GM04503 (cell line): ENCODE measurements around the gene TAF3.

Source experiments
- DNase-seq: peaks from one replicate; pipeline ENCODE4 v3.0.0-alpha.2; 2012; ENCODE audit warnings: low read depth

The TAF3 gene

DNA sequence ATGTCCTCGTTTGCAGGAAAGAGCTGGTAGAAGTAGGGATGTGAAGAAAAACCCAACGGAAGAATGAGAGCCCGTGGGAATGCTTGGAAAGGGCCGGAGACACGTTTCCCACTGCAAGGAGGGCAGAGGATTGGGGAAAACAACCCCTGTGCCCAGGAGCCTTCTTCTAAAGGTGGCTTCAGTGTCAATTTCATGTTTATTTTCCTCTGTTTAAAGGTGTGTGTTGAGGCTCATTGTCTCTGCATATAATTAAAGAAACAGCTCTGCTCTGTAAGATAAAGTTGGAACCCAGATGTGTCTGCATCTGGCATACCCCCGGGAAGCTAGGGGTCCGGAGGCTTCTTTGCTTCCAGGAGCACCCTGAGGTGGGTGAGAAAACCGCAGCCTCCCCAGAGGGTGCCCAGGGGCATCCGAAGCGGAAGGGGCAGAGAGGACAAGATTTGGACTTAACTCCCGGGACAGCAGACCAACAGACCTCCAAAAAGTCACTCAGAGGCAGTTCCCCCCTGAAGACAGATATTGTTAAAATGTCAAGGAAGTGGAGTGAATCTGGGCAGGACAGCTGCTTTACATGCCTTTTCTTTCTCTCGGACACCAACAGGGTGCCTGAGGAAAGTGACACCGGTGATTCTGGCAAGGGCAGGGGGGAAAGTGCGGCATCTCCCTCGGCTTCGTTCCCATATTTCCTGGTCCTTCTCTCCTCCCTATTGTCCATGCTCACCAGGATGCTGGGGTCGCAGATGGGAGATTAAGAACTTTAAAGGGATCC lies 227.6 kb downstream of the TAF3 start:
- DNase-seq, result no peak

DNA sequence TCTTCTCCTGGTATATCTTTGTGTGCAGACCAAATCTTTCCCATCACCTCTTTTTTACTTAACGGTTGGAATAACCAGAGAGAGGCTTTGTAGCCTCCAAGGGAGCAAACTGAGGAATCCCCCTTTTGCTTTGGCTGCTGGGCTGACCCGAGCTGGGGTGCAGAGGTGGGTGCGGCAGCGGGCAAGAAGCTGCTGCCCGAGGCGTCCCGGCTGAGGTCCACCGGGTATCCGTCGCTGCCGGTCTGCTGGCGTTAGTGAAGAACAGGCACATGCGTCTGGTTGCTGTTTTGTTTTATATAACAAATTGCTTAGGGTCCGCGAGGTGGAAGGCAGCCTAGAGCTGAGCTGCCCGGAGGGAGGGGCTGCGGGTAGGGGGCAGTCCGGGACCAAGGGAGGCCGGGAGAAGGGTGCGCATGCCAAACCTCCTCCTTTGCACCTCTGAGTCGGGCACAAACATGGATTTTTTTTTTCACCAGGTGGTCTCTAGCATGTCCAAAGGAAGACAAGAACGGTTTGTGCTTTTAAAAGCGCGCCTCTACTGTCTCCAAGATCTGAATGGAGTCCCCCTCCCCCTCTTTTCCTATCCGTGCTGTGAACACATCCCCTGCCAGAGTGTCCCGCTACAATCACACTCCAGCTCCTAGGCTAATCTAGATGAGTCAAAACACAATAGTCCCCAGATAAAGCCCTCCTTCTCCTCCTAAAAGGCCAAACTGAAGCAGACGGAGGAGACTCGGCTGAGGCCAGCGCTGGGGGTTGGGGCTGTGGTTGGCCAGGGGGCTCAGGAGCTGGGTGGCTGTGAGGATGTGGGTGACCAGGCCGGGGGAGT lies 229.4 kb downstream of the TAF3 start:
- no peak for DNase-seq

DNA sequence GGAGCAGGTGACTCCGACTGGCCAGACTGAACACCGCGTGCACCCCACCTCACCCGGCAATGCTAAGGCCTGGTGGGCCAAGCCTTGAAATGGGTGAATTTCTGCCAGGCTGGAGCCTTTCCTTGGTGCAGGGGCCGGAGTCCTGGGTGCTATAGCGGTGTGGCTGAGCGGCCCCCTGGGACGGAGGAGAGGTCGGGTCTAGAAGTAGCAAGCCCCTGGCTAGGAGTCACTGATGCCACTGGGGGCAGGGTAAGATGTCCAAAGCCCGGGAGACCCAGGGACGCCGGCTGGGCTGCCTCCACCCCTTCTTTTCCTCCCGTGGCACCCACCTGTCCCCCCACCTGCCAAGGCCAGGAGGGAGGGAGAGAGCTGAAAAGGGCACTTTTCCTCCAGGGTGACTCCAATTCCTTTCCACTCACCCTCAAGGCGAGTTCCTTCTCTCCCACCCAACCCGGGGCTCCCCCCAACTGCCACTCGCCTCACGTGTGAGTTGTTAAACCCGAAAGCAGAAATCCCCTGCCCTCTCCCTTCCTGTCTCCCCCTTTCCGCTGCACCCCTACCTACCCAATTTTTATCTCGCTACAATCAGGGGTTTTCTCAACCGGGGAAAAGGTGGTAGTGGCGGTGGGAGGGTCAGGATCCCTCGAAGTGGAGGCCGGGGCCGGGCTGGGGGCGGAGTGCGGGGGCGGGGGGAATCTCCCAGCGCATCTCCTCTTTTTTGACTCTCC lies 230.1 kb downstream of the TAF3 start:
- DNase-seq, result no peak

DNA sequence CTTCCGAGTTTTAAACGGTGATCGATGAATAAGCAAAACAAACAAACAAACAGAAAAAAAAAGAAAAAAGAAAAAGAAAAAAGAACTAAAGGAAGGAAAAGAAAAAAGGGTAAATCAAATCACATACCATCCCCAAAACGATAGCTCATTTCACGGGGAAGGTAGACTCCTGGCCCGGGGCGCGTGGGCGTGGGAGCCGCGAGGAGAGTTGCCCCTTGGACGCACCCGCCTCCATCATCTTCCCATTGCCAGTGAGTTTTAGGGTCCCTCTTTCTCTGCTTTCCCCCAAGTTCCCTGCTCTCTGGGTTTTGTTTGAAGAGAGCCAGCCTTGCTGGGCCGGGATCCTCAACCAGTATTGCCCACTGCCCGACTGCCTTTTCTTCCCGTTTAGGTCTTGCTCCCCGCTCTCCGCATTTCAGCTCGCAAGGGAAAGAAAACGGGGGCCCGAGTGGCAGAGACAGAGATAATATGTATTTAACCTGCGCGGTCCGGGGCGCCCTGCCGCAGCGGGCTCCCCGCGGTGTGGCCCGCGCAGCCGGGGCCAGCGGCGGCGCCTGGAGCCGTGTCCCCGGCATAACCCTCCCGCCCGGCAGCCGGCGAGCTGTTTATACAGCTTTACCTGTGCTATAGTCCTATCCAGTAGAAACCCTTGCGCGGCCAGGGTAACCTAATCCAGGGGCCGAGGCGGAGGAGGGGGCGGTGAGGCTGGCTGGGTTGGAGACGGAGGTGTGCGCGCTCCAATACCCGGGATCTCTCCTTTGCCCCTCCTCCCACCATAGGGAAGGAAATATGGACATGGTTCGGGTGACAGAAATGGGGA lies 230.9 kb downstream of the TAF3 start:
- DNase-seq, result no peak

DNA sequence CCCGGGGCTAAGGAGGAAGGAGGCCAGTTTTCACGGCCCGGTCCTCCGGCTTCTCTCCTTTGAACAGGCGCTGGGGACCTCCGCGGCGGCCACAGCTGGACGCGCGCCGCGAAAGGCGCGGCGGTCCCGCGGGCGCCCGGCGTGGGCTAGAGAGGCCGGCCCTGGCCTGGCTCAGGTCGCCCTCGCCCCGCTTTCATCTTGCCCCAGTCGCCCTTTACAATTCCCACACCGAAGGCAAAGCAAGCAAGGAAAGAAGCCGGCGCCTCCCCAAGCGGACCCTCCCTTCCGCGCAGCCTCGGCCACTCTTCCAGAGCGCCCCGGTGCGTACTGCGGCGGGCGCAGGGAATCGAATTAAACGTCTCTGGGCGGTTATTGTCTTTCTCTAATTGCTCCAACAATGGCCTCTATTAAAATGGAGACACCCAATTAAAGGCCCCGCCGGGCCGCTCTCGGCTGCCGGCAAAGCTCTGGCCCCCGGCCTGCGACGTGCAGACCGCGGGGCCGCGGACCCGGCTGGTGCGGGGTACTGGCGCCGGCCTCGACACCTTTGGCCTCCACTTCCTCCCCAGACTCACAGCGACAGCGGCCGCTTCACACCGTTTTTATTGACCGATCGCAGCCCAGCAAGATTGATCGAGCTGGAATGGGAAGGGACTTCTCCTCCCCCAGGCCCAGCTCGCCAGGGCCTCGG lies 231.7 kb downstream of the TAF3 start:
- no peak for DNase-seq

DNA sequence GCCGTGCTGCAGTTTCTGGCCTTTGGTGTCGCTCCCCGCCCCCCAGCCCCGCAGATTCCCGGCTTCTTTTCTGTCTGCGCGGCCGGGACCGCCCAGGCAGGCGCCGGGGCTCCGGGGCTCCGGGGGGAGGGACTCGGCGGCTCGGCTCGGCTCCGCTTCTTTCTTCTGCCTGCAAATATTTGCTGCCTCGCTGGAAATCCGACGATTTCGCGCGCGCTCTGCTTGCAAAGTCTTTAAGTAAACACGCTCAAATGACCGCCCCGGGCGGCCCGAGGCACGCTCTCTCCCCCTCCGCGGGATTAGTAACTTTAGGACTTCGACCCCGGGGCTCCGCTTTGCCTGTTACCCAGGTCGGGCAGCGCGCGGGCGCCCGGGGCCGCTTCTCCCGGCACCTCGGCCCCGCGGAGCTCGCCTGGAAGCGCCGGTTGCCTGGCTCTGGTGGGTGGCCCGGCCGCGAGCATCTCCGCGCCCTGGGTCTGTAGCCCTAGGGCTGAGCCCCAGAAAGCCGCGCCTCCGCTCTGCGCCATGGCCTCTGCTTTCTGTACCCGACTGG lies 232.3 kb downstream of the TAF3 start:
- no peak for DNase-seq

DNA sequence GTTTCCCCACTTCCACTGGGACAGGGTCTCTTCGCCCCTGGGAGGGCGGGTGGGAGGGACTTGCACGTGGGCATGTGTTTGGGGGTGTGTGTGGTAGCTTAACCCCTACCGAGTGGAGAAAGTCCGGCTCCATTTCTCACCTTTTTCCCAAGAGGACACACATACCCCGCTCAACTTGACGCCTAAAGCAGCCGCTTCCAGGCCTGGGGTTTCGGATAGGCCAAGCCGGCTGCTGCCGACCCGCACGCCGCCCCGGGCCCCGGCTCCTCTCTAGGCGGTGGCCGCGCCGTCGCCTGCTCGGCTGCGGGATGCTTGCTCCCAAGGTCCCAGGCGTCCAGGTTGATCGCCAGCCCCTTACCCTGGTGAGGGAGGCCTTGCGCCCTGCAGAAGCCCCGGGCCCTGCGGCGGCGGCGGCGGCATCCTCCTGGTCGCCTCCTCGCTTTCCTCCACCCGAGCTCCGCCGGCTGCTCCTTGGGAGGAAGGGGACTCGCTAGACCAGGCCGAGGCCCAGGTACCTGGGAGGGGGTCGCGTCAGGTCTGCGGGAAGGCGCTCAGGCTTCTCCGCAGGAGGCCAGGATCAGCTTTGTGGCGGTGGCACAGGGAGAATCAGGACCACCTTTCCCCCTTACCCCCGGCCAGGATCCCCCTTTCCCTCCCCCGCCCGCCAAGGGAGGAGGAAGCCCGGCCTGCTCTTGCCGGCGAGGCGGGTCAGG lies 233.0 kb downstream of the TAF3 start:
- no peak for DNase-seq

DNA sequence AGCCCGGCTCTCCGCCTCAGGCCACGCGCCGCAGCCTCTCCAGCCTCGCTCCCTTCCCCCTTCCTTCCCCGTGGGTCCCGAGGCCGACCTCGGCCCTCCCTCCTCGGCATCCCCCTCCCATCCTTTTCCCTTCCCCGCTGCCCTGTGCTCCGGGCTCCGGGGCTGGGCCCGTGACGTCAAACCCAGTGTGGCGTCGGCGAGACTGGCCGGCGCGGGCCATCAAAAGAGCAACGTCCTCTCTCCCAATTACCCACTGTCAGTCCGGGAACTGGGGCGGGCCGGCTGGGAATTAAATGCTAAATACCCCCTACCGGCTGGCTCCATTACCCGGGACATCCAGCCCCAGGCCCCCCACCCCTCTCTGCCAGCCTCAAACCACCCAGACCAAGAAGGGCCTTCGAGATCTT lies 233.5 kb downstream of the TAF3 start:
- no peak for DNase-seq

DNA sequence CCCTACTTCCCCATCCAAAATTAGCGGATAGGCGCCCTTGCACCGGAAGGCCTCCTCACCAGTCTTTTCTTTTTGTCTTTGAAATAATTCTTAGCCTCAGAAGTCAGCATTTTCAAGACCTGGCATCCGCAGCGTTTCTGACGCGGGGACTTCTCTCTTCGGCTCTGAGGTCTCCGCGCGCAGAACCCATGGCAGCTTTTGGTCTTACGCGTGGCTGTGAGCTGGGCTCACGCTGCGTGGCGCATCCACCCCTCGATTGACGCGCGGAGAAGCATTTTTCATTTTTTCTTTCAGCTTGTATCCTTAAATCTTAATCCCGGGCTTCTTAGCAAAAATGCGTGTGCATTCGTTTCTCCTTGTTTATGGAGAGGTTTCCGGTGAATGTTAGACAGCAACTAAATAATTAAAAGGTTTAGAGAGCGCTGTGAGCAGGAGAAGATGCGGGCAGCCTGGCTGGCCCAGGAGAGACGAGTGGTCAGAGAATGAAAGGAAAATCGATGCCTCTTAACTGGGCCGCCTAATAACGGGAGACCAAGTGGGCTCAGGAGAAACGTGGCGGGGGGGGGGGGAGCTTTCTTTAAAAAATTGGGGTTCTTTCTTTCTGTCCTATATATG lies 234.1 kb downstream of the TAF3 start:
- no peak for DNase-seq

DNA sequence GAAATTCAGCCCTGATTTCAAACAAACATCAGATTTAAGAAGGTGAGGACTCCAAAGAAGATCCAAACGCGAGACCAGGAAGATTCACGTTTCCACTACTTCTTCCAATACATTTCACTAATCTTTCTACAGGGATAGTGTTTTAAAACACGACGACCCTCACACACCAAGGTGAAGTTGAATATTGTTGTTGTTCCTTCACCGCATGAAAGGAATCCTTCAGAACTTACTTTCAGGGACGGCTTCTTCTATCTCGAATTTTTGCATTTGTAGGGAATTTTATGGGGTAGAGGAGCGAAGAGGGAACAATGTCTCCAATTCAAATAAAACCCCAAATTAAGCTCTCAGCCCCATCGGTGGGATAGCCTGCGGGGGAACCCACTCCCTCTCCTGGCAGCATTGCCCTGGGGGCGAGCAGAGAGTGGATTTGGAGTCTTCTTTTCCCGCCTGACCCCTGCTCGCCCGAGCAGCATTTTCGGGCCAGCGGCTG lies 234.7 kb downstream of the TAF3 start:
- DNase-seq, result no peak

DNA sequence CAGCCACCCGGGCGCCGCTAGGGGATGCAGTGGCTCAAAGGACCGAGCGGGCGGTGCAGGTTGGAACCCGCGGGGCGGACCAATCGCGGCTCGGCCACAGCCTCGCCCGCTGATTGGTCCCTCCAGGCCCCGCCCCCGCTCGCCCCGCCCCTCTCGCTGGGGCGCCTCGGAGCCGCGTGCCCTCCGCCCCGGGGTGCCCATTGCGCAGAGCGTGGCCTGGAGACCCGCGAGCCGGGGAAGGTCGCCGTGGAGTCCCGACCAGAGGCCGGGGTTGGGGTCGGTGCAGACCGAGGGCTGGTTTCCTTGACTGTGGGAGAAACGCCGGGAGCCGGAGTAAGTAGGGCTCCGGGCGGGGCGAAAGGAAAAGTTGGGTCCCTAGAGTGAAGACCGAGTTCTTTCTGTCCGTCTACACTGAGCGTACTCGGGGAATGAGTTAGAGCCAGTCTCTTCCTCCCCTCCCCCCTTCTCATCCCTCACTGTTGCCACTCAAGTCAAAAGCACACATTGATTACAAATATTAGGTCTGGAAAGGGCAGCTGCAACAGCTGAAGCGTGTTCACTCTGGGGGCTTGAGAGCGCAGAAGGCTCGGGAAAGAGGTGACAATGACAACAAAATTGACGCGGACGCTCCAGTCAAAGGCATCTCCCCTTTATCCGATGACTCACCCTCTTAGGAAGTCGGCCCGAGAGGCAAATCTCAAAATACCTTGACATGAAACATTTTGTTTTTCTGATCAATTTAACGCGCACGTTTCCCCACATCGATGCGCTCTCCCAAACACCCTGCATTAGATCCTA lies 235.3 kb downstream of the TAF3 start:
- no peak for DNase-seq

DNA sequence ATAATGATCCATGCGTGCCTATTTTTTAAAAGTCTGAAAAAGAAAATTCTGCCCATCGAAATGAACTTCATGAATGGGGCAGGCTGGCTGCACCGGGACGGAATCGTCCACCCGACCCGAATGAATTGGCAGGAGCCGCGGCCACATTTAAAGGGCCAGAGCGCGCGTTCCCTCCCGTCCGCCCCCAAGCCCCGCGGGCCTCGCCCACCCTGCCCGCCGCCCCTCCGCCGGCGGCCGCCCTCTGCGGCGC lies 235.9 kb downstream of the TAF3 start:
- no peak for DNase-seq

DNA sequence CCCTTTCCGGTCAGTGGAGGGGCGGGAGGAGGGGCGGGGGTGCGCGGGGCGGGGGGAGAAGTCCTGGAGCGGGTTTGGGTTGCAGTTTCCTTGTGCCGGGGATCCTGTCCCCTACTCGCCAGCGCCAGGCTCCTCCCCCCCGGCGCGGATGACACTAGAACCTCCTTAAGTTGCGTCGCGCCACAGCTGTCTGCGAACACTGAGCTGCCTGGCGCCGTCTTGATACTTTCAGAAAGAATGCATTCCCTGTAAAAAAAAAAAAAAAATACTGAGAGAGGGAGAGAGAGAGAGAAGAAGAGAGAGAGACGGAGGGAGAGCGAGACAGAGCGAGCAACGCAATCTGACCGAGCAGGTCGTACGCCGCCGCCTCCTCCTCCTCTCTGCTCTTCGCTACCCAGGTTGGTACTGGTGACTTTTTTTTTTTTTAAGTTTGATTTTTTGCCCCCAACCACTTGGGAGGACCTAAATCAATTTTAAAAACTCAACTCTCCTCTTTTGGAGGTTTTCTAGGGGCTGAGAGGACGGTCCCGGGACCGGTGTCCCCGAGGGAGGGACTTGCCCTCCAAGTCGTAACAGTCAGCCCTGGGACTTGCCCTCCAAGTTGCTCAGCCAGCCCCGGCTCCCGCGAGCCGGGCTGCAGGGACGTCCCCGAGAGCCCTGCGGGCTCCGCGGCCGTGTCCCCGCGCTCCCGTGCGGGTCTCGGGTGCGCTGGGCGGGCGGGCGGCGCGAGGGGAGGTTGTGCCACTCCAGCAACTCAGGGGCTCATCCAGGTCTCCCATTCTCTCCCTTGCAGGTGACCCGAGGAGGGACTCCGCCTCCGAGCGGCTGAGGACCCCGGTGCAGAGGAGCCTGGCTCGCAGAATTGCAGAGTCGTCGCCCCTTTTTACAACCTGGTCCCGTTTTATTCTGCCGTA lies 236.4 kb downstream of the TAF3 start, which contains the start of gene GATA3:
TSS of gene GATA3 (plus strand) at position 195 of the 914 bp plus-strand sequence. CDS start 968 bp downstream, outside the sequence.
- DNase-seq, result no peak

DNA sequence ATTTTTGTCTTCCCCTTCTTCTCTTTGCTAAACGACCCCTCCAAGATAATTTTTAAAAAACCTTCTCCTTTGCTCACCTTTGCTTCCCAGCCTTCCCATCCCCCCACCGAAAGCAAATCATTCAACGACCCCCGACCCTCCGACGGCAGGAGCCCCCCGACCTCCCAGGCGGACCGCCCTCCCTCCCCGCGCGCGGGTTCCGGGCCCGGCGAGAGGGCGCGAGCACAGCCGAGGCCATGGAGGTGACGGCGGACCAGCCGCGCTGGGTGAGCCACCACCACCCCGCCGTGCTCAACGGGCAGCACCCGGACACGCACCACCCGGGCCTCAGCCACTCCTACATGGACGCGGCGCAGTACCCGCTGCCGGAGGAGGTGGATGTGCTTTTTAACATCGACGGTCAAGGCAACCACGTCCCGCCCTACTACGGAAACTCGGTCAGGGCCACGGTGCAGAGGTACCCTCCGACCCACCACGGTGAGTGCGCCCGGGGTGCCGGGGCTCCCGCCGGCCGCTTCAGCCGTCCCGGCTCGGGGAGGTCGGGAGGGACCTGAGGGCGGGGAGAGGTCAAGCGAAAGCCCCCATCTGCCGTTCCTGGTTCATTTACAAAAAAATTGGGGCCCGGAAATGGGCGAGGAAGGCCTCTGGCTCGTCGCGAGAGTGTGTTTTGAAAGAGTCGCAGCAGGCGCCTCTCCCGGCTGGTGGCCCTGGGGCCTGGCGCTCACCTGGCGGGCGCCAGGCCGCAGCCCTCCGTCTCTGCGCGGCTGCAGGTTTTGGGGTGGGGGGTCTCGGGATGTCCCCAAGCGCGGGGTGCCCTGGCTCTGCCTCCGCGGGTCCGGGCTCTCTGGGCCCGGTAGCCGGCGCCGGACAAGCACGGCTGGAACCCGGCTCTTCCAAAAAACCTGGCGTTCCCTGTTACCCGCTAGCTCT lies 237.4 kb downstream of the TAF3 start:
- DNase-seq, result no peak

DNA sequence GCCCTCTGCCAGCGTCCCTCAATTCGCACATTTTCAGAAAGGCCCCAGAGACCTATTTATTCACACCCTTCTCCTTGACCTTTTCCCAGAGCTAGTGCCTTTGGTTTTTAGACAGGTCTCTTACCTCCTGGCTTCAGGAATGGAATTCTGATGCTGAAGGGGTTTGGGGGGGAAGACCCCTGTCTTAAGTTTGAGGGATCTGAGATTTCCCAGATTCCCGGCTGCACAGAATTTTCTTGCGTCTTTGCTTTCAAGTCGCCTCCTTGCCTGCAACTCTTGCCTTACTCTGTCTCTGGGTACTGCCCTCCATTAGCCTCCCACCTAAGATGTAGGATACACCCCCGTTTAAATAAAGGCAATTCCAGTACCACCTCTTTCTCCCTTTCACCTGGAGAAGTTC lies 238.1 kb downstream of the TAF3 start:
- DNase-seq, result no peak

DNA sequence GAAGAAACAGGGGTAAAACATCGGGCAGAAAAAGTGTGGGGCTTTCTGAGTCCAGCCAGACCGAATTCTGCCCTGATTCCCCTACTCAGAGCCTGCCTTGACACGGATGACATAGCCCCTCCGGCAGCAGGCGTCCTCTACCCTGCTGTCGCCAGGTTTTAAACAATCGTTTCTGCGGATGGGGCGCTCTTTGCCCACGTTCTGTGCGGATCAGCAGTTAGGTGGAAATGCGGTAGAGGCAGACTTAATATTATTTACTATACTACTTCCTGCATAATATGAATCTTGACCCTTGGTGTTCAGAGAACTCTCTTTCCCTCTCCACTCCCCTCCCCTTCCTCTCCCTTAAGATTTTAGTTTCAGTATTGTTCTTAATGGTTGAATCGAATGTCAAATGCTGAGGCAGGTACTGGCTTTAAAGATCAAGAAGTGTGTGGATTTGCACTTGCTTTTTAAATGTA lies 238.6 kb downstream of the TAF3 start:
- DNase-seq, result no peak
